Esophagus squamous epithelium (tissue), 5 donors: ENCODE data around the gene THAP4. TPM values are rescaled to one million over a fixed set of nuclear protein-coding genes. Genes with fewer than 3 reads are reported as not detected.

Experiments used
- DNase-seq: peaks from one replicate; lab custom pipeline; 2025; lab: John Stamatoyannopoulos, UW
- H3K27ac ChIP-seq, 4 donors: fragments of 200-600 bp; sonication (generic); one replicate each; pipeline ENCODE4 v1.5.1; 2016 to 2019; ENCODE audit warnings: mild to moderate bottlenecking in 1 of 4
- H3K27me3 ChIP-seq, 4 donors: fragments of 200-600 bp; sonication (generic); 1 replicate in 3 of 4; 2 replicates in 1 of 4; pipeline versions ENCODE4 v1.5.1 to v1.6.0; 2017 to 2021; ENCODE audit warnings: antibody characterized with exemption in 1 of 4
- H3K36me3 ChIP-seq, 3 donors: fragments of 200-600 bp; sonication (generic); one replicate each; pipeline ENCODE4 v1.5.1; 2016 to 2019
- H3K4me1 ChIP-seq, 3 donors: fragments of 200-600 bp; sonication (generic); one replicate each; pipeline ENCODE4 v1.5.1; 2017 to 2019
- H3K4me3 ChIP-seq, 4 donors: fragments of 200-600 bp; sonication (generic); 1 replicate in 3 of 4; 2 replicates in 1 of 4; pipeline ENCODE4 v1.5.1; 2016 to 2019; ENCODE audit warnings: mild to moderate bottlenecking in 2 of 4, moderate library complexity in 1 of 4
- H3K9me3 ChIP-seq, 3 donors: fragments of 200-600 bp; sonication (generic); one replicate each; pipeline ENCODE4 v1.5.1; 2016 to 2019
- POLR2A ChIP-seq, 4 donors: fragments of 450-650 bp; IDR thresholded peaks; one replicate each; pipeline ENCODE4 v1.6.1; 2017; ENCODE audit warnings: antibody characterized with exemption in 4 of 4, mild to moderate bottlenecking in 4 of 4, moderate library complexity in 3 of 4
- WGBS, 2 donors: methylation state at CpG; one replicate each; pipeline ENCODE4 v1.1.5; 2018; 5-methylcytosine and 5-hydroxymethylcytosine counted together
- intact Hi-C: fragments of 100-400 bp; cut with DNase I; formaldehyde crosslinking; loops from one replicate; pipeline ENCODE4 v1.15.0; 2022
- total RNA-seq, 4 donors: library from RNA; depleted of rRNA; stranded (reverse); fragments of >200 nt; gene quantifications; one replicate each; pipeline ENCODE4 v1.1.0, GENCODE V29; 2016
- TF ChIP-seq, protein P1 (sequence below), 6 experiments: fragments of 450-650 bp in 4 of 6; fragments of 200-600 bp in 2 of 6; sonication (generic) in 2 of 6; IDR thresholded peaks; one replicate each; pipeline ENCODE4 v1.5.1; 2016 to 2019; ENCODE audit warnings: antibody characterized with exemption in 6 of 6, mild to moderate bottlenecking in 4 of 6, moderate library complexity in 4 of 6
- donor health status: DM: yes; HTN: yes; CAD: no.

Gene THAP4
- total RNA-seq, 4 donors from 2014 or later: 40.7 to 53.2 (median 46.4) TPM

DNA sequence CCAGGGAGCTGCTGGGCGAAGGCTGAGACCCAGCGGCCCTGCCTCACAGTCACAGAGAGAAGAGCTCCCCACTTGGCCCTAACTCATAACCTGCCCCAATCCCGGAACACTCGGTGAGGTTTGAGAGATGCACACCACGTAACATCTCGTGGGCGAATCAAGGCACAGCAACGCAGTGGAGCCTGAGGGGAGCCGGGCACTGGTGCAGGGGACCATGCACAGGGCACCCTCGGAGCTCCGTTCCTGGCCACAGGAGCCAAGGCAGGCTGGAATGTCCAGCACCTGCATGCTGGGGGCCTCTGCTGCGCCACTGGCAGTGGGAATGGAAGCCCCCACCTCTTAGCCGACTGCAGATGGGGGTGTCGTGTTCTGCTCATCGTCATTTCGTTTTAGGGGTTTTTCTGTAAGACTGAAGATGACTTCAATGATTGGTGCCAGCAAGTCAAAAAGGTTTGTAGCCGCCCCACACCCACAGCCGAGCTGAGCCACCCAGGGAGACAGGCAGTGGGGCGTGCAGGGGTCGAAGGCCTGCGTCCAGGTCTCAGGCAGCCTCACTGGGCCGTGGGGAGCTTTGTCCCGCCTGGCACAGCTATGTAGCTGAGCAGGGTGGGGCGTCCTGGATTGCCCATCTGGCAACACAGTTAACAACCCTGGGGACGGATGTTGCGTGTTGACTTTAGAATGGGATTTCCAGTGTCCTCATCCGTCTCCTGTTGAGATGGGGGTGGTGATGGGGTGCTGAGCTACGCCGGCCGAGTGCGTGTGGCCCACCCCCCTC is 33.6 kb upstream of the THAP4 start:
- TF ChIP-seq POLR2A (IDR thresholded peaks at IDR 0.05): no peak
- TF ChIP-seq, protein P1, sequence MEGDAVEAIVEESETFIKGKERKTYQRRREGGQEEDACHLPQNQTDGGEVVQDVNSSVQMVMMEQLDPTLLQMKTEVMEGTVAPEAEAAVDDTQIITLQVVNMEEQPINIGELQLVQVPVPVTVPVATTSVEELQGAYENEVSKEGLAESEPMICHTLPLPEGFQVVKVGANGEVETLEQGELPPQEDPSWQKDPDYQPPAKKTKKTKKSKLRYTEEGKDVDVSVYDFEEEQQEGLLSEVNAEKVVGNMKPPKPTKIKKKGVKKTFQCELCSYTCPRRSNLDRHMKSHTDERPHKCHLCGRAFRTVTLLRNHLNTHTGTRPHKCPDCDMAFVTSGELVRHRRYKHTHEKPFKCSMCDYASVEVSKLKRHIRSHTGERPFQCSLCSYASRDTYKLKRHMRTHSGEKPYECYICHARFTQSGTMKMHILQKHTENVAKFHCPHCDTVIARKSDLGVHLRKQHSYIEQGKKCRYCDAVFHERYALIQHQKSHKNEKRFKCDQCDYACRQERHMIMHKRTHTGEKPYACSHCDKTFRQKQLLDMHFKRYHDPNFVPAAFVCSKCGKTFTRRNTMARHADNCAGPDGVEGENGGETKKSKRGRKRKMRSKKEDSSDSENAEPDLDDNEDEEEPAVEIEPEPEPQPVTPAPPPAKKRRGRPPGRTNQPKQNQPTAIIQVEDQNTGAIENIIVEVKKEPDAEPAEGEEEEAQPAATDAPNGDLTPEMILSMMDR (IDR thresholded peaks at IDR 0.05): no peak
- no peak overlapping the region for H3K4me3 ChIP-seq
- no peak for DNase-seq
- H3K36me3 ChIP-seq: peaks cover 26 to 97% (median 32%) of the 10 kb centered on the region in 3 donors
- no peaks in the 10 kb centered on the region for H3K27me3 ChIP-seq
- no peaks in the 10 kb centered on the region for H3K9me3 ChIP-seq
- intact Hi-C loops: no loop called here
- peaks cover 0 to 2% (median 0%) of the 10 kb centered on the region in 3 donors for H3K4me1 ChIP-seq
- 88 to 89% methylated on average over 9 to 17 of the region's 31 CpGs for WGBS, 2 donors
- H3K27ac ChIP-seq: no peak overlapping the region

DNA sequence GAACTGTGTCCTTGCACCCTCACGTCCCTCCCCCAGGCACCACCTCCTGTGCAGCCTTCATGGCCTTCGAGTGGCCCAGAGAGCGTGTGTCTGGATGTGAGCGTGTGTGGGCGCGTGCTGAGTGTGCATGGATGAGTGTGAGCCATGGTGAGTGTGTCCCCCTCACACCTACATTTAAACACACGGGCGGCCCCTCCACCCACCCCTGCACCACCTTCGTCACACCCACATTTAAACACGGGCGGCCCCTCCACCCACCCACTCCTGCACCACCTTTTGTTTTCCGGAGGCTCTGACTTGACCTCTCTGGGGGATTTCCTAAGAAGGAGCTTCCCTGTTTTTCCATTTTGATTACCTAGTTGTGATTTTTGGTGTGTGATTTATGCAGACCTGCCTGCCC is 31.9 kb upstream of the THAP4 start:
- H3K36me3 ChIP-seq: peaks cover 26 to 81% (median 32%) of the 10 kb centered on the region in 3 donors
- peaks cover 0 to 11% (median 0%) of the 10 kb centered on the region in 3 donors for H3K4me1 ChIP-seq
- H3K4me3 ChIP-seq: no peak overlapping the region
- H3K27me3 ChIP-seq: no peaks in the 10 kb centered on the region
- H3K27ac ChIP-seq: no peak overlapping the region
- H3K9me3 ChIP-seq: no peaks in the 10 kb centered on the region
- no peak for DNase-seq
- TF ChIP-seq, protein P1 (IDR thresholded peaks at IDR 0.05): no peak
- TF ChIP-seq POLR2A (IDR thresholded peaks at IDR 0.05): no peak
- intact Hi-C loops: no loop called here
- 92 to 100% methylated on average over 1 to 2 of the region's 12 CpGs for WGBS, 2 donors

DNA sequence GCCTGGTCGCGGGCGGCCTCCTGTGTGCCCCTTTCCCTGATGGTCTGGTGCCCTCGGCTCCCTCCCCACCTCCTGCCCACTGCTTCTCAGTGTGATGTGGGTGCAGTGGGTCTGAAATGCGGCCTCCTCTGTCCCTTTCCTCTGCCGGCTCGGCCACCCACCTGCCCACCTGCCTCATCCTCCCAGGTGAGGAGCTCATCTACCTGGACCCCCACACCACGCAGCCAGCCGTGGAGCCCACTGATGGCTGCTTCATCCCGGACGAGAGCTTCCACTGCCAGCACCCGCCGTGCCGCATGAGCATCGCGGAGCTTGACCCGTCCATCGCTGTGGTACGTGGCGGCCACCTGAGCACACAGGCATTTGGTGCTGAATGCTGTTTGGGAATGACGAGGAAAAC is 31.4 kb upstream of the THAP4 start:
- H3K36me3 ChIP-seq: peaks cover 26 to 77% (median 32%) of the 10 kb centered on the region in 3 donors
- no peak overlapping the region for H3K27ac ChIP-seq
- no peaks in the 10 kb centered on the region for H3K9me3 ChIP-seq
- no peak overlapping the region for H3K4me3 ChIP-seq
- no peaks in the 10 kb centered on the region for H3K27me3 ChIP-seq
- no peak for DNase-seq
- peaks cover 0 to 11% (median 0%) of the 10 kb centered on the region in 3 donors for H3K4me1 ChIP-seq
- intact Hi-C loops: no loop called here
- TF ChIP-seq, protein P1 (IDR thresholded peaks at IDR 0.05): no peak
- TF ChIP-seq POLR2A (IDR thresholded peaks at IDR 0.05): no peak
- WGBS, 2 donors: 95 to 97% methylated on average over 9 to 16 of the region's 21 CpGs

DNA sequence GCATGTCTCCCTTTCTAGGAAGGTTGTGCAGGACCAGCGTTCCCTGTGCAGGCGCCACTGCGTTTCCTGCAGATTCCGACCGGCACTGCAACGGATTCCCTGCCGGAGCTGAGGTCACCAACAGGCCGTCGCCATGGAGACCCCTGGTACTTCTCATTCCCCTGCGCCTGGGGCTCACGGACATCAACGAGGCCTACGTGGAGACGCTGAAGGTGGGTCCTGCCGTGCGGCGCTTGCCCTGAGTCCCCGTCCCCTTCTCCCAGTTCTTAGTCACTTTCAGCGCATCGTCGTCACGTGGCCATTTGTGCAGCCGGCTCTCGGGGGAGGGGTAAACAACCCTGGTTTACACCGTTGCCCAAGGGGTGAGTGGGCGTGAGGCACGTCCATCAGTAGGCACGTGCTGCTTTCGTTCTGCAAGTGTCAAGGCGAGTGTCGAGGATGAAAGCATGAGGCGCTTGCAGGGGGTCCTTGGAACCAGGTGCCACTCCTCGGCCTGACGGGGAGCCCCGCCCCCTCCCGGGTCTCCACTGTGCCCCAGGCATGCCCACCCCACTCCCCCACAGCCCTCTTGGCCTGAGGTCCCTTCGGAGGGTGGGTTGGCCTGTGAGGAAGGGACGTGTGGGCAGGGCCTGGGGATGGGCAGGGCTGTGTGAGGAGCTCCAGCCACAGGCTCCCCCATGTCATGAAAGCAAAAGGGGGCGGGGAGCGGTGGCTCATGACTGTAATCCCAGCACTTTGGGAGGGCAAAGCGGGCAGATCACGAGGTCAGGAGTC is 29.9 kb upstream of the THAP4 start:
- intact Hi-C loops: no loop called here
- Histone ChIP-seq H3K9me3 (no peaks in the 10 kb centered on the region), H3K27ac (no peak overlapping the region), H3K27me3 (no peaks in the 10 kb centered on the region), H3K36me3 (peaks cover 20 to 72% (median 22%) of the 10 kb centered on the region in 3 donors), H3K4me1 (peaks cover 0 to 11% (median 0%) of the 10 kb centered on the region in 3 donors), H3K4me3 (no peak overlapping the region)
- WGBS, 2 donors: 78 to 81% methylated on average over 21 to 30 of the region's 42 CpGs
- TF ChIP-seq, protein P1 (IDR thresholded peaks at IDR 0.05): no peak
- TF ChIP-seq POLR2A (IDR thresholded peaks at IDR 0.05): no peak
- no peak for DNase-seq
